Chondrocyte (in vitro differentiated cells): ENCODE data around the gene TIMM8A. TPM values are rescaled to one million over a fixed set of nuclear protein-coding genes. Genes with fewer than 3 reads are reported as not detected.

Experiments used
- DNase-seq: peaks from one replicate; pipeline ENCODE4 v3.0.0; 2021; ENCODE audit warnings: mixed read lengths, low spot score
- H3K27ac Mint-ChIP-seq: one replicate; pipeline ENCODE4 v1.8.0; 2021; ENCODE audit warnings: mild to moderate bottlenecking, moderate library complexity, mixed read lengths; ENCODE audit not compliant: unreplicated experiment
- H3K27me3 Mint-ChIP-seq: 2 replicates; pipeline ENCODE4 v1.8.0; 2021; ENCODE audit warnings: low read depth, mixed read lengths
- H3K36me3 Mint-ChIP-seq: 2 replicates; pipeline ENCODE4 v1.8.0; 2021; ENCODE audit warnings: low read depth, mixed read lengths
- H3K4me1 Mint-ChIP-seq: 2 replicates; pipeline ENCODE4 v1.8.0; 2021; ENCODE audit warnings: low read depth, mild to moderate bottlenecking, mixed read lengths
- H3K4me3 Mint-ChIP-seq: one replicate; pipeline ENCODE4 v1.8.0; 2021; ENCODE audit warnings: mild to moderate bottlenecking, moderate library complexity, mixed read lengths; ENCODE audit not compliant: unreplicated experiment
- H3K9me3 Mint-ChIP-seq: 2 replicates; pipeline ENCODE4 v1.8.0; 2021; ENCODE audit warnings: low read depth, mixed read lengths
- total RNA-seq: library from RNA; stranded (reverse); gene quantifications from 3 replicates; pipeline ENCODE4 v1.2.1, GENCODE V29; 2021
- TF ChIP-seq, protein P1 (sequence below): fragments of 200-600 bp; sonication (generic); IDR thresholded peaks from 2 replicates; pipeline ENCODE4 v1.5.0; 2021; ENCODE audit warnings: antibody characterized with exemption, mild to moderate bottlenecking, moderate library complexity

Gene TIMM8A
- total RNA-seq, 1 donor from 2014 or later = 9.2 TPM

DNA sequence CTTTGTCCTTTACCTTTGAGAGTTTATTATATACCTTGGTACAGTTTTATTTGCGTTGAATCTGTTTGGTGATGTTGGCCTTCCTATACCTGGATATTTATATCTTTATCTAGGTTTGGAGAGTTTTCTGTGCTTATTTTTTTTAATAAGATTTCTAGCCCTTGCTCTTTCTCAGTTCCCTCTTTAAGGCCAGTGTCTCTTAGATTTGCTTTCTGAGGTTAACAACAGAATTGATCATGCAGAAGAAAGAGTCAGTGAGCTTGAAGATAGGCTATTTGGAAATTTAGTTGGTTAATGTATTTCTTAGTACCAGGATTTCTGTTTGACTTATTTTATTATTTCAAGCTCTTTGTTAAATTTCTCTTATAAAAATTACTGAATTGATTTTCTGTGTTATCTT lies 44.8 kb downstream of the TIMM8A start:
- Mint-ChIP-seq H3K4me1 (no peaks in the 10 kb centered on the region), H3K9me3 (peaks cover 15% of the 10 kb centered on the region), H3K27me3 (no peaks in the 10 kb centered on the region), H3K27ac (no peak overlapping the region), H3K4me3 (no peak overlapping the region), H3K36me3 (peaks cover 2% of the 10 kb centered on the region)
- no peak for DNase-seq
- TF ChIP-seq, protein P1, sequence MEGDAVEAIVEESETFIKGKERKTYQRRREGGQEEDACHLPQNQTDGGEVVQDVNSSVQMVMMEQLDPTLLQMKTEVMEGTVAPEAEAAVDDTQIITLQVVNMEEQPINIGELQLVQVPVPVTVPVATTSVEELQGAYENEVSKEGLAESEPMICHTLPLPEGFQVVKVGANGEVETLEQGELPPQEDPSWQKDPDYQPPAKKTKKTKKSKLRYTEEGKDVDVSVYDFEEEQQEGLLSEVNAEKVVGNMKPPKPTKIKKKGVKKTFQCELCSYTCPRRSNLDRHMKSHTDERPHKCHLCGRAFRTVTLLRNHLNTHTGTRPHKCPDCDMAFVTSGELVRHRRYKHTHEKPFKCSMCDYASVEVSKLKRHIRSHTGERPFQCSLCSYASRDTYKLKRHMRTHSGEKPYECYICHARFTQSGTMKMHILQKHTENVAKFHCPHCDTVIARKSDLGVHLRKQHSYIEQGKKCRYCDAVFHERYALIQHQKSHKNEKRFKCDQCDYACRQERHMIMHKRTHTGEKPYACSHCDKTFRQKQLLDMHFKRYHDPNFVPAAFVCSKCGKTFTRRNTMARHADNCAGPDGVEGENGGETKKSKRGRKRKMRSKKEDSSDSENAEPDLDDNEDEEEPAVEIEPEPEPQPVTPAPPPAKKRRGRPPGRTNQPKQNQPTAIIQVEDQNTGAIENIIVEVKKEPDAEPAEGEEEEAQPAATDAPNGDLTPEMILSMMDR = no peak

Other genes starting within 250 kb of the TIMM8A start
- gene DRP2, start 129.0 kb downstream of the TIMM8A start, total RNA-seq = 0.23 to 0.92 TPM (median 0.37 TPM) in 3 replicates
- gene TAF7L, start 57.4 kb downstream of the TIMM8A start, total RNA-seq = 0.21 to 0.39 TPM (median 0.30 TPM) in 3 replicates
- gene BTK, start 37.4 kb upstream of the TIMM8A start, total RNA-seq = not detected in 3 replicates
- 105 to 164 TPM (median 110 TPM) in 3 replicates for gene RPL36A, start 42.3 kb upstream of the TIMM8A start, total RNA-seq
- gene GLA, start 59.2 kb upstream of the TIMM8A start, total RNA-seq = 24.6 to 33.7 TPM (median 28.1 TPM) in 3 replicates
- gene HNRNPH2, start 59.5 kb upstream of the TIMM8A start, total RNA-seq = 52.4 to 64.2 TPM (median 52.9 TPM) in 3 replicates
- gene ARMCX4, start 136.7 kb upstream of the TIMM8A start, total RNA-seq = 13.3 to 15.4 TPM (median 15.2 TPM) in 3 replicates
- 36.0 to 46.1 TPM (median 36.7 TPM) in 3 replicates for gene ARMCX1, start 201.8 kb upstream of the TIMM8A start, total RNA-seq